Activated CD8-positive, alpha-beta memory T cell treated with anti-CD3 and anti-CD28 coated beads, Interleukin-2, amount 10 ng/mL, durations not matched to agents 7 days and 5 days (primary cell): Measurements from ENCODE around the gene CD93. TPM values are rescaled to one million over a fixed set of nuclear protein-coding genes. Genes with fewer than 3 reads are reported as not detected.

Experiments
- ATAC-seq: fragments of 150-1000 bp; cut with Tn5 transposase; one replicate; pipeline ENCODE4 v1.10.0; 2021; ENCODE audit warnings: moderate library complexity
- CTCF ChIA-PET: fragments of 350-600 bp; sonication (Branson Sonifier 250); formaldehyde crosslinking; loops from one replicate; lab custom pipeline; 2021; ENCODE audit warnings: antibody characterized with exemption; lab: Charles Lee
- DNase-seq: peaks from one replicate; pipeline ENCODE4 v3.0.0-alpha.2; 2020
- H3K27ac Mint-ChIP-seq: one replicate; pipeline ENCODE4 v1.8.0; 2021; ENCODE audit warnings: mild to moderate bottlenecking, mixed read lengths
- H3K27me3 Mint-ChIP-seq: one replicate; pipeline ENCODE4 v1.8.0; 2021; ENCODE audit warnings: mixed read lengths
- H3K36me3 Mint-ChIP-seq: one replicate; pipeline ENCODE4 v1.8.0; 2021; ENCODE audit warnings: mild to moderate bottlenecking, mixed read lengths
- H3K4me1 Mint-ChIP-seq: one replicate; pipeline ENCODE4 v1.8.0; 2021; ENCODE audit warnings: mixed read lengths
- H3K4me3 Mint-ChIP-seq: one replicate; pipeline ENCODE4 v1.8.0; 2021; ENCODE audit warnings: mild to moderate bottlenecking, moderate library complexity, mixed read lengths
- H3K9me3 Mint-ChIP-seq: one replicate; pipeline ENCODE4 v1.8.0; 2022; ENCODE audit warnings: low read depth, mixed read lengths
- total RNA-seq, 2 experiments: library from RNA; stranded (reverse); gene quantifications; one replicate each; pipeline ENCODE4 v1.2.3, GENCODE V29; 2021

CD93 gene
- total RNA-seq, 2 experiments from 2014 or later, result 0.54 to 1.6 TPM

DNA sequence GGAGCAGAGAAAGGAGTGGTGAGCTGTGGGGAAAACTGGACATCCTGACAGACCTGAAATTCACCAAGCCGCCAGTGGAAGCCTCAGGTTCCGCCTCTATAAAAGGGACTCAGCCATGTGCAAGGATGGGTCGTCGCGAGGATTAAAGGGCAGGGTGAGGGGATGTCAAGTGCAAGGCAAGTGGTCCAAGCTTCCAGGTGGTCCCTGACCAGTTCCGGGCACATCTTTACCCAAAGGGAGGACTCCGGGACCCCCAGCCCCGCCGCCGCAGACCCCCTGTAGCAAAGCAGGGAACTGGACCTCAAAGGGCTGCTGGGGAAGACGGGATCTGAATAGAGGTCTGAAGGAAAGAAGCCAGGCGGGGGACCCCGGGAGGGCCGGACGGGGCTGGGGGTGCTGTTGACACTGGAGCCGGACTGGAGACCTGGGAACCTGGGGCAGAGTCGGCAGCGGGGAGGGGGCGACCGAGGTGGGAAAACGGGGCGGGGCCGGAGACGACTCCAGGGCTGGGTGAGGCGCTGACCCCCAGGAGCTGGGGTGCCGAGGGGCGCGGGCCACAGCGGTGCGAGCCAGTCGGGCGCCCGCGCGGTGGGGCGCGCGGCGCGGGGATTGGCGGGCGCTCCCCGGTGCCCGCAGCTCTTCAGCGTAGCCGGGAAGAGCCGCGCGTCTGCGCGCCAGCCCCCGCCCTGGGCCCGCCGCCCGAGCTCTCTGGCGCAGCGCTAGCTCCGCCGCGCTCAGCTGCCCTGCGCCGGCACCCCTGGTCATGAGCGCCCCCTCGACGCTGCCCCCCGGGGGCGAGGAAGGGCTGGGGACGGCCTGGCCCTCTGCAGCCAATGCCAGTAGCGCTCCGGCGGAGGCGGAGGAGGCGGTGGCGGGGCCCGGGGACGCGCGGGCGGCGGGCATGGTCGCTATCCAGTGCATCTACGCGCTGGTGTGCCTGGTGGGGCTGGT, 51.1 kb downstream of the CD93 start, which contains the start of gene SSTR4:
SSTR4 (plus strand) TSS at position 592 of the 951 bp plus-strand sequence; CDS start at position 764, 172 bp downstream.
- CTCF ChIA-PET, result no interaction called here
- Mint-ChIP-seq H3K36me3 (no peaks in the 10 kb centered on the region), H3K4me3 (no peak within 1 kb of the TSS), H3K9me3 (no peaks in the 10 kb centered on the region), H3K27me3 (peaks cover 8% of the 10 kb centered on the region), H3K4me1 (no peaks in the 10 kb centered on the region), H3K27ac (no peak within 1 kb of the TSS)
- DNase-seq (no peak), ATAC-seq (no peak)

DNA sequence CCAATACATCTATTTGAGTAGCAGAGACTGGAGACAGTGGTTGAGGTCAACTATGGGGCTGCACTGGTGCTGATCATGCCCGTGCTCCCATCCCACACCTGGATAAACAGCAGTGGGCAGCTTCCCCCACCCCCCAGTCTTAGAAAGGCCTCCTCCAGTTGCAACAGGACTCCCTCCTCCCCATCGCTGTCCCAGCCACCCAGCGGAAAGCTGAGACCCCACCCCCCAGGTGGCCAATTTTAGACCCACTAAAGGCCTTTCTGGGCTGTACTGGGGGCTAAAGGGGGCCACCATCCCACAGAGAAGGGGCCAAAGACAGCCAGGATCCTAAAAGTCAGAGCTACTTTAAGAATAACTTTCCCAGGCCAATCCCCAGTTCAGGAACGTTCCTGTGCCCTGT, 52.2 kb downstream of the CD93 start:
- Mint-ChIP-seq H3K9me3 (no peaks in the 10 kb centered on the region), H3K4me1 (no peaks in the 10 kb centered on the region), H3K4me3 (no peak overlapping the region), H3K27ac (no peak overlapping the region), H3K27me3 (peaks cover 8% of the 10 kb centered on the region), H3K36me3 (no peaks in the 10 kb centered on the region)
- no peak for DNase-seq
- ATAC-seq, result no peak
- CTCF ChIA-PET, result no interaction called here

DNA sequence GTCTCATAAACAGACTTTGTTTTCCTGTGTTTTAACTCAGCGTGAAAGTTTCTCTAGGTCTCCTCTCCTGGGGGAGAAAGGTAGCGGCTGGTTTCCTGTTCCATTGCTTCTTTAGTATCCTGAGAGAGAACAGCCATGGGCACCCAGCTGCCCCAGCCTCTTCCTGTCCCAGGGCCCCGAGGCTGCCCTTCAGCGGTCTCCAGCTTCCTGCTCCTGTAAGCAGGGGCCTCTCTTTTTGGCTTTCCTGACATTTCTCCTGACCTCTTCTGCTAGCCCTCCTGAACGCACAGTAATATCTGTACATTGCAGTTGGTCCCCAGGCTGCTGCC, 53.4 kb downstream of the CD93 start:
- Mint-ChIP-seq H3K9me3 (no peaks in the 10 kb centered on the region), H3K4me3 (no peak overlapping the region), H3K36me3 (no peaks in the 10 kb centered on the region), H3K27ac (no peak overlapping the region), H3K4me1 (no peaks in the 10 kb centered on the region), H3K27me3 (peaks cover 8% of the 10 kb centered on the region)
- ATAC-seq (no peak), DNase-seq (no peak)
- CTCF ChIA-PET, result no interaction called here

DNA sequence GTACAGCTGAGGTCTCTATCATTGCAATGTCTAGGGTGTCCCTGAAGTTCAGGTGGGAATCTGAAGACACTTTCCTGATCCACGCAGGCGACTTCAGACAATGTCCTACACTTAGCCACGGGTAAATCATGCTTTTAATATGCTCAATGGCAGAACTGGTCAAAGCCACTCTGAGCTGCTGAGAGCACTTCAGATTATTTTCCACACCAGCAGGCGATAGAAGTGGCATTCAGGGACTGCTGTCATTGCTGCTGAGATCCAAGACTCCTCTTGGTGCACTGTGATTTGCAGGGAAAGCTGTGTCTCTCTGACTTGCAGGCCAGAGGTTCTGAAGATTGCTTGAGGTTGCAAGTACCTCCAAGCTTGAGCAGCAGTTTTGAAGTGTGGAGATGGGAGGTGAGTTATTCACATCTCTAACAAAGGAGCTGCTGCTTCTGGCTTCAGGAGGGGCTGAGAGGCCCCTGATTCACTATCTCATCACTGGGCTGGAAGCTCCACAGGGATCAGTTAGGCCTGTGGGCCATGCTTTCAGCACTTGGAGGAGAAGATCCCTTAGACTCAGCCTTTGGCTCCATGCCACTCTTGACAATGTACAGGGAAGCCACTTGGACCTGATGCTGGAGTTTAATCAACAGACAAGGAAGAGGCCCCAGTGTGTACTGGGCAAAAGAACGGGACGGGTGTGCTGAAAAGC, 53.9 kb downstream of the CD93 start:
- Mint-ChIP-seq H3K36me3 (no peaks in the 10 kb centered on the region), H3K27me3 (peaks cover 8% of the 10 kb centered on the region), H3K4me3 (no peak overlapping the region), H3K9me3 (no peaks in the 10 kb centered on the region), H3K4me1 (no peaks in the 10 kb centered on the region), H3K27ac (no peak overlapping the region)
- DNase-seq (no peak), ATAC-seq (no peak)
- CTCF ChIA-PET, result no interaction called here

DNA sequence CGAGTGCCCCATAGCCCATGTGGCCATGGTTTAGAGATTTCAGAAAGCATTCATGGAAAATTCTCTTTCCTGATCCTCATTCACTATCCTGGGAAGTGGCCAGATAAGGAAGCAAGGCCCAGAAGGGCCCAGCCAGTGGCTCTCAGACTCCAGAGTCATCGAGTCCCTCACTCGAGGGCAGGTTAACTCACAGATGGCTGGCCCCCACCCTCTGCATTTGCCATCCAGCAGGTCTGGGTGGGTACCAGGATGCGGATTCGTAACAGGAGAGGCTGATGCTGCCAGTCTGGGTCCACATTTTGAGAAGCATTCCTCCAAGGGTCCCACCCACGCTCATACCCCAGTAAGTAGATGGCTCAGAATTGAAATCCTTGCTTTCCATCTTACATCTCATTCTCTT, 54.8 kb downstream of the CD93 start:
- no peak overlapping the region for H3K27ac Mint-ChIP-seq
- H3K27me3 Mint-ChIP-seq, result peaks cover 8% of the 10 kb centered on the region
- H3K4me3 Mint-ChIP-seq, result no peak overlapping the region
- ATAC-seq (no peak), DNase-seq (no peak)
- no peaks in the 10 kb centered on the region for H3K9me3 Mint-ChIP-seq
- H3K36me3 Mint-ChIP-seq, result no peaks in the 10 kb centered on the region
- CTCF ChIA-PET, result no interaction called here
- no peaks in the 10 kb centered on the region for H3K4me1 Mint-ChIP-seq

Other genes starting within 250 kb of the CD93 start
- gene SSTR4, start 51.0 kb downstream of the CD93 start, total RNA-seq, result not detected
- not detected for gene THBD, start 36.7 kb downstream of the CD93 start, total RNA-seq